GM06990 (cell line): ENCODE results near the gene GRM7.

Experiments
- DNase-seq: peaks from one replicate; pipeline ENCODE4 v3.0.0-alpha.2; 2011; ENCODE audit not compliant: insufficient read length; ENCODE audit errors: extremely low read depth
- H3K27me3 ChIP-seq: replicated peaks from 2 replicates; pipeline ENCODE4 v1.6.0; 2011; ENCODE audit warnings: low read length; ENCODE audit not compliant: control insufficient read depth, insufficient read depth
- H3K36me3 ChIP-seq: 2 replicates; pipeline ENCODE4 v1.5.1; 2011; ENCODE audit warnings: low read length; ENCODE audit not compliant: control insufficient read depth, insufficient read depth
- H3K4me3 ChIP-seq: replicated peaks from 2 replicates; pipeline ENCODE4 v1.5.1; 2011; ENCODE audit warnings: low read depth, mild to moderate bottlenecking, control low read depth, low read length
- CTCF ChIP-seq: IDR thresholded peaks from 2 replicates; pipeline ENCODE4 v1.5.1; 2011; ENCODE audit warnings: low read length, control low read depth, mild to moderate bottlenecking, inconsistent platforms; ENCODE audit not compliant: insufficient read depth, poor library complexity, severe bottlenecking

GRM7 gene

DNA sequence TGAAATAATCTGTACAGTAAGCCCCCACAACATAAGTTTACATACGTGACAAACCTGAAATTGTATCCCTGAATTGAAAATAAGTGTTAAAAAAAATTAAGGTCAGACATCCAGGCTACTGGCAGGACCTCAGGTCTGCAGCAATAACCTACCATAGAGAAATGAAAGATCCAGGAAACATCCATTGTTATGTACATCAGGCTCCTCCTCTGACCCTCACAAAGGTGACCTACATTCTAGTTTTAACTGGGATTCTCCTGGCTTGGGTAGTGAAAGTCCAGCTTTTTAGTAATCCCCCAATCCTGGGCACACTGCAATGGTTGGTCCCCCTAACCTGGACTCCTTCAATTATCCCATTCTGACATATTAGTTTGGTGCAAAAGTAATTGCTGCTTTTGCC is 891.1 kb downstream of the GRM7 start:
- no peak for TF ChIP-seq CTCF
- no peaks in the 10 kb centered on the region for H3K36me3 ChIP-seq
- H3K4me3 ChIP-seq = no peak overlapping the region
- DNase-seq = no peak
- H3K27me3 ChIP-seq = no peaks in the 10 kb centered on the region

GRCh38 chr3:7754653-7755441 is 893.9 kb downstream of the GRM7 start:
- H3K36me3 ChIP-seq = no peaks in the 10 kb centered on the region
- TF ChIP-seq CTCF = no peak

GRCh38 chr3:7759630-7760029 is 898.7 kb downstream of the GRM7 start:
- no peak for TF ChIP-seq CTCF
- DNase-seq = no peak
- no peaks in the 10 kb centered on the region for H3K36me3 ChIP-seq
- no peak overlapping the region for H3K4me3 ChIP-seq
- no peaks in the 10 kb centered on the region for H3K27me3 ChIP-seq

More at GRCh38 chr3:7754653-7755441, 893.9 kb downstream of the GRM7 start:
- no peaks in the 10 kb centered on the region for H3K27me3 ChIP-seq
- no peak overlapping the region for H3K4me3 ChIP-seq
- DNase-seq = no peak

DNA sequence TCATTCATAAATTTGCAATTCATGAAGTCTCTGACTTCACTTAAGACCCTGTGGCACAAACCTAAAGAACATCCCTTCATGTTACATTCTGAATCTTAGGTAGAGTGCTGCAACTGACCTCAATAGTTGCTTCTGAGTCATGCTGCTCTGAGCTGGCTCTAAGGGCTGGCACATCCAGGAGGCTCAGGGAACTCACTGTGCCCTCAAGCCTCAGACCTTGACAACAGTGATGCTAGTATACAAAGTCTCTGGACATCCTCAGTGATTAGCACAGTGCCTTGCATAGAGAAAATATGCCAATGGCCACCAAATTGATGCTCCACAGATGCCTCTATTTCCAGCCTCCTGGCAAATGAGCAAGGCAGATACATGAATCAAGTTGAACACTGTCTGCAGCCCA is 899.8 kb downstream of the GRM7 start:
- no peaks in the 10 kb centered on the region for H3K36me3 ChIP-seq
- TF ChIP-seq CTCF = no peak
- no peaks in the 10 kb centered on the region for H3K27me3 ChIP-seq
- H3K4me3 ChIP-seq = no peak overlapping the region
- DNase-seq = no peak

- Histone ChIP-seq H3K4me3 (no peak overlapping the region), H3K36me3 (no peaks in the 10 kb centered on the region), H3K27me3 (no peaks in the 10 kb centered on the region)
- no peak for DNase-seq
- no peak for TF ChIP-seq CTCF
Measured at GRCh38 chr3:7764115-7764514, 903.2 kb downstream of the GRM7 start.
